GM18870 (cell line): ENCODE data around the gene RPL29.

Source experiments
- ATAC-seq: cut with Tn5 transposase; IDR thresholded peaks from one replicate; pipeline ENCODE4 v1.9.1; 2021; ENCODE audit warnings: moderate library complexity; ENCODE audit not compliant: unreplicated experiment

The RPL29 gene

DNA sequence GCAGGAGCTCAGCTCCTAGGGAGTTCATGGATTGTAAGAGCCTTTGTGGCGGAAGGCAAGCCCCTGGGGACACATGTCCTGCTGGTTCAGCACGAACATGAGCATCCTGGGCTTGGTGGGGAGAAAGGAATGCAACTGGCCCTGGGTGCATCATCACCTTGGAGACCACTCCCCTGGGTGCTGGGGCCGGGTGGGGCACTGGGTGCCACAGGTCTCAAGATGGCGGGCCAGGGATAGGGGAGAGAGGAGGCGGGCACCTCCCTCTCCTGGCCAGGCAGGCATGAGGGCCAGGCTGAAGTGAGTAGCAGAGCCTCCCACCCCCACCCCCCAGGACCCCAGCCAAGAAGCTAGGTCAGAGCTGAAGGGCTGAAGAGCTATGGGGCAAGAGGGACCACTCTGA lies 29.2 kb downstream of the RPL29 start:
- no peak for ATAC-seq

DNA sequence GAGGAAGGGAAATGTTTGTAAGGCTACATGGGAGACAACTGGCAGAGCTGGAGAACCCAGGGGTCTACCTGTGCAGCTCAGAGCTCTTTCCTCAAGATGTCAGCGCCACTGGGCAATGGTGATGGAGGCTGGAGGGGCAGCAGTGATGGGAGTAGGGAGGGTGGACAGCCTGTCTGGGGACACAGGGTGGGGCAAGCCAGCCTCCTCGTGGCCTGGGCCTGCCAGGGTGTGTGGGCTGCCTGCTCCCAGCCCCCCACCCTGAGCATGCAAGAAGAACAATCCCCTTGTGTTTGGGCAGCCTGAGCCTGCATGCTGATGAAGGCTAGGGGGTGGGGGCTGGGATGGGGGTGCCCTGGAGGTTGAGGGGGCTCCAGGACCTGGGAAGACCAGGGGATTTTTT lies 29.7 kb downstream of the RPL29 start:
- no peak for ATAC-seq

- no peak for ATAC-seq
Measured at GRCh38 chr3:51964521-51964920, 31.2 kb downstream of the RPL29 start.

DNA sequence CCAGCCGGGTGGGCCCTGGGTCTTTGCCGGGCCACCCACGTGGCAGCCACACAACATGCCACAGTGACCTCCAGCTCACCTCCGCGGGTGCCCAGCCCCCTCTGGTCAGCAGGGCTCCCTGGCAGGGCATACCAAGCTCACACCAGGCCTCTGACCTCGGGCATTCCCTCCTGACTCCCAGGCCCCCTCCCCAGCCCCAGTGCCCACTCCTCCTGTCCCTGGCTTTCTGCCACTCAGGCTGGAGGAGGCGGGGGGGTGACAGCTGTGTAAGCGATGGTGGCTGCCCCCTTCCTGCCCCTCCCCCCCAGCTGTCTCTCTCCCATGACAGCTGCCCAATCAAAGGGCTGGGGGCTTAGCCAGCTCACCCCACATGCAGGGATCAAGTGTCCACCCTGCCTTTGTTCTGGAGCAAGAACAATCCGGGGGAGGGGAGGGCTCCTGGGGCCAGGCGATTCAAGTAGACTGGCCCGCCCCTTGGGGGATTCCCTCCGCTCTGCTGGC lies 31.7 kb downstream of the RPL29 start:
- ATAC-seq = no peak

DNA sequence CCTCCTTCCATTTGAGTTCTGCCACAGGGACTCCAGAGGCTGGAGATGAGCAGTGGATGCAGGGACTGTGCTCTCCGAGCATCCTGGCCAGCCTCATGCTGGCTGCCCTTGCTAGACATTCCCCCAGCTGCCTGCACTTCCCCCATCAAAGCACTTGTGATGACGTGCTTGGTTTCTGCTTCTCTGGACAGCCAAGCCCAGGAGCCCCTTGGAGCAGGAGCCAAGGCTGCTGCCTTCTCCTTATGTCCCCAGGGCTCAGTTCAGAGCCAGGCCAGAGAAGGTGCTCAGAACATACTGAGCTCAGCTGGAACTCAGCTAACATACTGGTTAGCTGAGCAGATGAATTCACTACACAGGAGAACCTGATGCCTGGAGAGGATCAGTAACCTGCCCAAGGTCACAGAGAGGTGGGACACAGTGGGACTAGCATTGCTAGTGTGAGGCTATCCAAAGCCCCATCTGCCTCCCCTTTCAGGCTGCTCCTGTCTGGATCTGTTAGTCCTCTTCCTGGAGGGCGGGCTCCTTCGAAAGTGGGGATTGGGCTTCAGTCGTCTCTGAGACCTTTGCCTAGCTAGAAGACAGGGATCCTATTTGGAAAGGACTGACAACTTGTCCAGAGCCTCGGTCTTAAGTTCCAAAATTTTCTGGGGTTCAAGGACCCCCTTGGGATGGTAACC lies 32.7 kb downstream of the RPL29 start:
- ATAC-seq = no peak

DNA sequence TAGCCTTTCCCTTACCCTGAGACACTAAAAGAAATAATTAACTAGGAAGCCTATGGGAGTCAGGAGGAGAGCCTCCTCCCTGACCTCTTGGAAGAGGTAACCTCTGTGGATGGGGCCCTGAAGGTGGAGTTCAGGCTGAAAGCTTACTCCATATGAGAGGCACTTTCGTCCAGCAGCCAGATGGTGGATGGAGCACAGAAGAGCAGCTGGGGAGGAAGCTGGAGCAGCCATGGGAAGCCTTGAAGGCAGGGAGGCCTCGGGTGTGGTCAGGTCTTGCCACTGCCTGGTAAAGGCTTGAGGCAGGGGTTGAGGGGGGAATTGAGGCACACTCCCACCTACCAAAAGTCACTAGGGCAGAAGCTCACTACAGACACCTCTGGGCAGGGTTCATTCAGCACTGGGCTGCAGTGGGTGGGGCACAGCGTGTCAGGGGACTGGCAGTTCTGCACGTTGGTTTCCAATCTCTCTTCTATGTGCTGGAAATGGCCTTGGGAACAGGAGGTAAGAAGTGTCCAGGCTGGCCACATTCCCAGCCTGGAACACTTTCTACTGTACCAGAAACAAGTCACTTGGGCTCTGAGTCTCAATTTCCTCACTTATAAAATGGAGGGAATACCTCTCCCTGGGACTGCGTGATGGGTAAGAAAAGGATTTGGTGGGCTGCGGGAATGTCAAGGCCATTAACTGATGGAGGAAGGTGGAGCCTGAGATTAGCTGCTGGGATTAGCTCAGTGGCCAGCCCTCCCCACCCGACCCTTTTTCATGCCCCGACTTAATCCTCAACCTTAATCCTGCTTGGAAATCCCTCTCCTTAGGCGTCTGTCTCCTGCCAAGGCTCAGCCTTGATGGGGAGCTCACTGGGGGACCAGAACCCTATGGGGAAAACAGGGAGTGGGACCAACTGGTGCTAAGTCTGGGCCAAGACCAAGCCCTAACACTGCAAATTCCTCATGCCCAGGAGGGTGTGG lies 33.8 kb downstream of the RPL29 start:
- no peak for ATAC-seq

- ATAC-seq = no peak
Measured at GRCh38 chr3:51961011-51961410, 34.7 kb downstream of the RPL29 start.

DNA sequence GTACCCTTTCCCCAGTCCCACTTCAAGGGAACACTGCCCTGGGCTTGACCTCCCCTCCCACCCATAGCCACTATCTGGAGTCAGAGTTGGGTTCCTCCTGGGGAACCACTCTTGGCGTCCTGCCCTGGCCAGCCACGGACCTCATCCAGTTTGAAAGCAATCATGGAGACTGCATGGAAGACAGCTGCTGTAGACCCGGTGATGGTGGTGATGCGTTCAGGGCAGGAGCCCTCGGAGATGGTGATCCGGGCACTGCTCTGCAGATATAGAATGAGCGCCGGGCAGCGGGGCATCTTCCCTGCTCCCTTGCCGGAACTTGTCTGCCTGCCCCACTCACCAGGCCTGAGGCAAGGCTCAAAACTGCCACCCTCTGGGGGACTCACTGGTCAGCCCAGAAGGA lies 35.3 kb downstream of the RPL29 start:
- ATAC-seq = no peak

GRCh38 chr3:51959651-51960050 lies 36.0 kb downstream of the RPL29 start:
- ATAC-seq = no peak

DNA sequence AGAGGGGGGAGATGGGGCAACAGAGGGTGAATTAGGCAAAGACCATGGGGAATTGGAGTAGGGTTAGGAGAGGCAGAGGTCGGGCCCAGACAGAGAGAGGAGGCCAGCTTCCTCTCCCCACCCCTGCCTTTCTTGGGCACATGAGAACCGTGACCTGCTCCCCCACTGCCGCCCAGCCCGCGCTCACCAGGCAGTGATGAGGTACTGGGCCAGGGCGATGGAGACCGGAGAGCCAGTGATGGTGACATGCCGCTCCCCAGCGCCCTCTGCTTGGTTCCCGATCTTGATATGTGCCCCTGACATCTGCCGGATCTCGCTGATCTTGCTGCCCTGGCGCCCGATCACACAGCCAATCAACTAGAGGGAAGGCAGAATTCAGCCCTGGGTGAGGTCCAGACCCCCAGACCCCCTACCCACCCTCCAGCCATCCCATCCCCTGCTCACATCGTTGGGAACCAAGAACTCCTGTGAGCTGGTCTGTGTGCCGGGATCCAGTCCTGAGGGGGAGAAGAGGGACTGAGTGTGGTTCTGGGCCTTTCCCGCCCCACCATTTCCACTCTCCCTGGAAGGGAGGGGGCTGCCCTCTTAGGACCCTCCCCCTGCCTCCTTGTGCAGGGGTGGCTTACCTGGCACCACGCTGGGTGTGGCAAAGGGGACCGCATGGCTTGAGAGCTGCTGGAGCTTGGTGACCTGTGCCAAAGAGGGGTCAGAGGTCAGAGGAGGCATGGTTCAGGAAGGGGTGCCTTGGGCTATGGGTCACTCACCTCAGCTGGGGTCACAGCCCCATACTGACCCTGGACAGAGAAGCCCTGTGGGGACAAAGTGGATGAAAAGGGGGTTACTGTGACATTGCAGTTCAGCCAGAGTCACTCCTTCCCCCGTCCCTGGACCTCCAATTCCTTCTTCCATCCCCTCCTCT lies 36.8 kb downstream of the RPL29 start:
- no peak for ATAC-seq

DNA sequence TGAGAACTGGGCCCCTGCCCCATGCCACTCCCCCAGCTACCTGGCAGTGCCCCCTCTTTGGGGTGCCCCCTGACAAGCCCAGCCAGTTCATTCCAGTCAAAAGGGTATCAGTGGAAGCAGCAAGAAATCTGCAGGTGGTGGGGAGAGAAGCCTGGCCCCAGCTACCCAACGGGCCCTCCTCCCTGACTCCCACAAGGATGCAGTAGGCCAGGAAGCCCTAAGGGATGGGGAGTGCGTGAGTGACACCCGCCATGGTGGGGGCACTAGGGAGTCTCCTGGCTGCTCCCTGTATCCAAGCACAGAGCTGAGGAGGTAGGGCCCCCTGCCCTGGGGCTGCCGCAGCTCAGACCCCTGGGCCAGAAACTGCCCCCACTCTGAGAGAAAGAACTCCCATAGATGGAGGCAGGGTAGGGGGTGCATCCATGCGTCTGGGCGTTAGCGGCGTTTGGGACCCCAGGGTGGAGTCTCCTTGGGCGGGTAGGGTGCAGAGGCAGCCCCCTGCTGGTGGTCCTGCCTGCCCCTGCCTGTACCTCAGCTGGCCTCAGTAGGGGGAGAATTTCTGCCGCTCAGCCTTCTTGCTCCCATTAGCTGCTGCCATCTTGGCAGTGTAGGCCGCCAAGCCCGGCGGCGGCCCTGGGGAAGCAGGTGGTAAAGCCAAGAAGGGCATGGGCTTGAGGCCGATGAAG lies 38.0 kb downstream of the RPL29 start:
- no peak for ATAC-seq

- ATAC-seq = no peak
Measured at GRCh38 chr3:51955893-51956770, 39.6 kb downstream of the RPL29 start.

GRCh38 chr3:51955175-51955892 lies 40.4 kb downstream of the RPL29 start, which contains the start of gene GPR62:
TSS of gene GPR62 (plus strand) at chr3:51955381. CDS start at chr3:51955653, 272 bp downstream.
- no peak for ATAC-seq

- no peak for ATAC-seq
Measured at GRCh38 chr3:51954713-51955112, 41.0 kb downstream of the RPL29 start.

GRCh38 chr3:51954105-51954504 lies 41.6 kb downstream of the RPL29 start:
- no peak for ATAC-seq

DNA sequence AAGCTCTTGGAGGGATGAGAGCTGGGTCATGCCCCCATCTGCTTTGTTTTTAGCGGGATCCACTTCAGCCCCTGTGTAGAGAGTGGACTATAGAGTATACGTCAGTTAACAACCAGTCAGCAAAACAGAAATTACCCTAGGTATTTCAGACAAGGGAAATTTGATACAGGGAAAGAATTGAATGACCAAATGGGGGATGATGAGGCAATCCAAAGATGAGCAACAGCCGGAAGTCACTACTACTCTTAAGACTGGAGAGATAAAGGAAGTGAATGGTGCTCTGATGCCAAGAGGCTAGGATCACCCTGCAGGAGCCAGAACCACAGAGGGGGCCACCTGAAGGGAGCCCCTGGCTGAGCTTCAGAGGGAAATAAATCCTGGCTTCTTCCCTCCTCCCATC lies 42.2 kb downstream of the RPL29 start:
- no peak for ATAC-seq

- ATAC-seq = no peak
Measured at GRCh38 chr3:51950899-51951298, 44.8 kb downstream of the RPL29 start.

GRCh38 chr3:51949121-51949520 lies 46.6 kb downstream of the RPL29 start:
- ATAC-seq = no peak
